ENCODE measurements around the gene CD320.
A peak's percentile ranks its signal among the peaks of the same experiment; 100 is the strongest.

Gene CD320

GRCh38 chr19:8337728-8338127 lies 29.6 kb upstream of the CD320 start:
- H3K27me3 Mint-ChIP-seq (ENCODE audit: low read depth, poor library complexity): peaks cover 75% of the 10 kb centered on the region
- peaks cover 36% of the 10 kb centered on the region for H3K4me1 Mint-ChIP-seq
- no peaks in the 10 kb centered on the region for H3K36me3 Mint-ChIP-seq (ENCODE audit: low read depth)
- no peak overlapping the region for H3K27ac Mint-ChIP-seq
- no peak for TF ChIP-seq CTCF (IDR thresholded peaks at IDR 0.05)
- no peaks in the 10 kb centered on the region for H3K9me3 Mint-ChIP-seq
- DNase-seq: no peak
- H3K4me3 Mint-ChIP-seq: no peak overlapping the region

- DNase-seq: no peak
- no peaks in the 10 kb centered on the region for H3K9me3 Mint-ChIP-seq
- no peak overlapping the region for H3K27ac Mint-ChIP-seq
- no peaks in the 10 kb centered on the region for H3K36me3 Mint-ChIP-seq (ENCODE audit: low read depth)
- TF ChIP-seq CTCF (IDR thresholded peaks at IDR 0.05): no peak
- peaks cover 34% of the 10 kb centered on the region for H3K4me1 Mint-ChIP-seq
- H3K27me3 Mint-ChIP-seq (ENCODE audit: low read depth, poor library complexity): peaks cover 75% of the 10 kb centered on the region
- no peak overlapping the region for H3K4me3 Mint-ChIP-seq
Observed at GRCh38 chr19:8336660-8337059, 28.5 kb upstream of the CD320 start.

- peaks cover 32% of the 10 kb centered on the region for H3K4me1 Mint-ChIP-seq
- H3K4me3 Mint-ChIP-seq: no peak overlapping the region
- H3K27ac Mint-ChIP-seq: no peak overlapping the region
- no peaks in the 10 kb centered on the region for H3K9me3 Mint-ChIP-seq
- no peaks in the 10 kb centered on the region for H3K36me3 Mint-ChIP-seq (ENCODE audit: low read depth)
- TF ChIP-seq CTCF (IDR thresholded peaks at IDR 0.05): no peak
- peaks cover 79% of the 10 kb centered on the region for H3K27me3 Mint-ChIP-seq (ENCODE audit: low read depth, poor library complexity)
- DNase-seq: no peak
Observed at GRCh38 chr19:8336072-8336569, 28.0 kb upstream of the CD320 start.

GRCh38 chr19:8335343-8336071 lies 27.3 kb upstream of the CD320 start:
- Mint-ChIP-seq H3K4me1 (peaks cover 26% of the 10 kb centered on the region), H3K27me3 (ENCODE audit: low read depth, poor library complexity) (peaks cover 82% of the 10 kb centered on the region), H3K27ac (no peak overlapping the region), H3K36me3 (ENCODE audit: low read depth) (no peaks in the 10 kb centered on the region), H3K9me3 (no peaks in the 10 kb centered on the region), H3K4me3 (peak overlapping the region; percentile 55)
- no peak for DNase-seq
- TF ChIP-seq CTCF (IDR thresholded peaks at IDR 0.05): peak; percentile 10

GRCh38 chr19:8334458-8335342 lies 26.5 kb upstream of the CD320 start:
- Mint-ChIP-seq H3K4me1 (peaks cover 17% of the 10 kb centered on the region), H3K4me3 (no peak overlapping the region), H3K9me3 (no peaks in the 10 kb centered on the region), H3K27me3 (ENCODE audit: low read depth, poor library complexity) (peaks cover 87% of the 10 kb centered on the region), H3K27ac (no peak overlapping the region), H3K36me3 (ENCODE audit: low read depth) (no peaks in the 10 kb centered on the region)
- peak; percentile 79 for DNase-seq
- no peak for TF ChIP-seq CTCF (IDR thresholded peaks at IDR 0.05)

Data from nephron progenitor cell (in vitro differentiated cells).